ENCODE measurements around the gene PTP4A2.
"Not testable (repeated sequence)": the region's sequence is repeated elsewhere in the genome, so short reads cannot be mapped to it uniquely, and the experiment has no call there.

The PTP4A2 gene

GRCh38 chr1:31925824-31926223, 12.3 kb downstream of the PTP4A2 start:
- DNase-seq (ENCODE audit: low spot score) = not testable (repeated sequence)

- DNase-seq (ENCODE audit: low spot score) = peak; percentile 23
Measured at GRCh38 chr1:31924839-31925238, 13.3 kb downstream of the PTP4A2 start.

- no peak for DNase-seq (ENCODE audit: low spot score)
Measured at GRCh38 chr1:31923901-31924535, 14.2 kb downstream of the PTP4A2 start.

- no peak for DNase-seq (ENCODE audit: low spot score)
Measured at GRCh38 chr1:31920956-31921355, 17.2 kb downstream of the PTP4A2 start.

GRCh38 chr1:31919591-31919990, 18.6 kb downstream of the PTP4A2 start:
- DNase-seq (ENCODE audit: low spot score) = no peak

GRCh38 chr1:31915438-31915837, 22.7 kb downstream of the PTP4A2 start:
- no peak for DNase-seq (ENCODE audit: low spot score)

GRCh38 chr1:31913968-31914367, 24.2 kb downstream of the PTP4A2 start:
- no peak for DNase-seq (ENCODE audit: low spot score)

GRCh38 chr1:31912839-31913239, 25.3 kb downstream of the PTP4A2 start:
- DNase-seq (ENCODE audit: low spot score) = peak; percentile 28

- peak; percentile 49 for DNase-seq (ENCODE audit: low spot score)
Measured at GRCh38 chr1:31911994-31912780, 26.0 kb downstream of the PTP4A2 start.

GRCh38 chr1:31910933-31911332, 27.2 kb downstream of the PTP4A2 start:
- no peak for DNase-seq (ENCODE audit: low spot score)

GRCh38 chr1:31909691-31910090, 28.5 kb downstream of the PTP4A2 start:
- no peak for DNase-seq (ENCODE audit: low spot score)

- DNase-seq (ENCODE audit: low spot score) = no peak
Measured at GRCh38 chr1:31906557-31906956, 31.6 kb downstream of the PTP4A2 start.

- no peak for DNase-seq (ENCODE audit: low spot score)
Measured at GRCh38 chr1:31905681-31906080, 32.5 kb downstream of the PTP4A2 start.

GRCh38 chr1:31905093-31905509, 33.1 kb downstream of the PTP4A2 start:
- no peak for DNase-seq (ENCODE audit: low spot score)

GRCh38 chr1:31904339-31905092, 33.7 kb downstream of the PTP4A2 start:
- DNase-seq (ENCODE audit: low spot score) = no peak

- no peak for DNase-seq (ENCODE audit: low spot score)
Measured at GRCh38 chr1:31902510-31902860, 35.7 kb downstream of the PTP4A2 start.

- DNase-seq (ENCODE audit: low spot score) = no peak
Measured at GRCh38 chr1:31901838-31902509, 36.2 kb downstream of the PTP4A2 start.

- no peak for DNase-seq (ENCODE audit: low spot score)
Measured at GRCh38 chr1:31900790-31901189, 37.4 kb downstream of the PTP4A2 start.

- DNase-seq (ENCODE audit: low spot score) = no peak
Measured at GRCh38 chr1:31897526-31898100, 40.6 kb downstream of the PTP4A2 start.

GRCh38 chr1:31895474-31896198, 42.5 kb downstream of the PTP4A2 start:
- DNase-seq (ENCODE audit: low spot score) = not testable (repeated sequence)

GRCh38 chr1:31891280-31891679, 46.9 kb downstream of the PTP4A2 start:
- no peak for DNase-seq (ENCODE audit: low spot score)

All from SK-N-DZ (cell line).